ENCODE measurements around the gene PRADC1.
"Not testable (repeated sequence)": the region's sequence is repeated elsewhere in the genome, so short reads cannot be mapped to it uniquely, and the experiment has no call there.

The PRADC1 gene

GRCh38 chr2:73233154-73233931, at the start of gene PRADC1:
TSS of gene PRADC1 (minus strand) at chr2:73233239. CDS start at chr2:73233160, 79 bp downstream.
- peak; percentile 90 for DNase-seq (ENCODE audit: low read depth)

- DNase-seq (ENCODE audit: low read depth), result no peak
Observed at GRCh38 chr2:73281244-73281643, 48.2 kb upstream of the PRADC1 start.

DNA sequence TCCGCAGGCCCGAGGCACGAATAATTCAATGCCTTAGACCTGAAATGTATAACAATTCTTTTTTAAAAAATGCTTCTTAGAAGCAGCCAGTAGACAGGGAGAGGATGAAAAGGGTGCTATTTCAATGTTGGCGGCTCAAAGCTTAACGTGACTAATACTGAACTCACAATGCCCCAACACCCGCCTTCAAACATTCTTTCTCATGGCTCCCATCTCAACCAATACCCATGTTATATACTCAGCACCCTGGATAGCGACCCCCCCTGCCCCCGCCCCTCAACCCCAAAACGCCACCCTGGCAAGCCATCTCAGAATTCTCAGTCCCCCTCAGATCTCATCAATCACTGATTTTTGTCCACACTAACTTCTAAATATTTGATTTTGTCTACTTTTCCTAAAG, 46.8 kb upstream of the PRADC1 start:
- no peak for DNase-seq (ENCODE audit: low read depth)

- DNase-seq (ENCODE audit: low read depth), result no peak
Observed at GRCh38 chr2:73272270-73272669, 39.2 kb upstream of the PRADC1 start.

GRCh38 chr2:73269686-73270465, 36.8 kb upstream of the PRADC1 start:
- DNase-seq (ENCODE audit: low read depth), result no peak

DNA sequence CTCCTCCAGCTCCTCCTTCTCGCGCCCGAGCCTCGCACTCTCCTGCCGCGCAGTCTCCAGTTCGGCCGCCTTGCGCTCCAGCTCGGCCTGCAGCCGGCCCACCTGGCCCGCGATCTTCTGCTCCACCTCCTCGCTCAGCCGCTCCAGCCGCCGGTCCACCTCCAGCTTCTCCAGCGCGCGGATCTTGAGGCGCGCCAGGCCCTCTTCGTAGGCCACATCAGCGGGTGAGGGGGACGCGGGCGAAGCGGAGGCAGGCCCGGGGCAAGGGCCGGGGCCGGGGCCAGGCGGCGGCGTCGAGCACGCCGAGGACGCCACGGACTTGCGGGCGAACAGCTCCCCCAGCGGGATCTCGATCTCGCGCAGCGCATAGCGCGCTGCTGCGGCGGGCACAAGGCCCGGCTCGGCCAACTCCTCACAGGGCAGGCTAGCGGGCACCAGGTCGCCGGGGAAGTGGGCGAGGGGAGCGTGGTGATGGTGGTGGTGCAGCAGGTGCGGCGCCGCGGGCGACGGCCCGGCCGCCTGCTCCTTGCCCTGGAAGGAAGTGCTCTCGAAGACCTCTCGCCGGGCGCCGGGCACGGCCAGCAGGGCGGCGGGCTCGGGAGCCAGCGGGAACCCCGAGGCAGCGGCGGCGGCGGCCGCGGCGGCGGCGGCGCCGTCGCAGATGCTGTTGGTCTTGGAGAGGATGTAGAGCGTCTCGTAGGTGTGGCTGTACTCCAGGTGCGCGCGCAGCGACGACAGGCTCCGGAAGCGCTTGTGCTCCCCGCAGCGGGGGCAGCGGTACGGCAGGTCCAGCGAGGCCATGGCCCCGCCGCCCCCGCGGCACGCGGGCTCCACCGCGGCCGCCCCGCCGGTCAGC, 36.0 kb upstream of the PRADC1 start:
- DNase-seq (ENCODE audit: low read depth), result peak; percentile 60

DNA sequence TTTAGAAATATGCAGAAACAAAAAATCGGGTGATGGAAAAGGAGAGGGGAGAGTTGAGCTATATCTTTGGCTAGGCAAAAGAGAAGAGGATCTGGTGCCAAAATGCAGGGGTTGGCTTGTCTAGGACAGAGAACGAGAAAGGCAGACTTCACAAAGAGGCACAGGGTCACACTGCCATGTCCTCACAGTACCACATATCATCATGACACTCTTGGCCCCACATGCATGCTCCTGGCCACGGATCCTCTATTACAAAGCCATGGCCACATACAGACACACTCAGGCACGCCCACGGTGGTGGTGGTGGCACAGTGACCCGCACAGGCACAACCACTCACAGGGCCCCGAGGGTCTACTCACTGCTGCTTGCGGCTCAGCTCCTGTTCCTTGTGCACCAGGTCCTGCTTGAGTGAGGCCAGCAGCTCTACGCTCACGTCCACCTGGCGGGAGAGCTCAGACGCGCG, 35.4 kb upstream of the PRADC1 start:
- no peak for DNase-seq (ENCODE audit: low read depth)

DNA sequence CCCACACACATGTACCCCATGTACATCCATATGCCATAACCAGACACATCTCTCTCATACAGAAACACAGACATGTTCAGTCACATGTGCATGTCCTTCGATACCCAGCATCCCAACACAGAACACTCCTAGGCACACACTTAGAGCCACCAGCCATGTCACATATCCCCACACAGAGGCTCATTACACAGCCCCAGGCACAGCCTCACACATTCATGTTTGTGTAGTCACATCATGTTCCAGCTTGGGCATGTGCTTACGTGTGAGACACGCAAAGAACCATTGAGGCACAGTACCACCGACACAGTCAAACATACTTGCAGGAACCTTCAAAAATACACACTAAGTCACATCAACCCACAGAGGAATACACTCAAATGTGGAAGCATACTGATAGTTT, 34.0 kb upstream of the PRADC1 start:
- DNase-seq (ENCODE audit: low read depth), result no peak

- DNase-seq (ENCODE audit: low read depth), result no peak
Observed at GRCh38 chr2:73266061-73266901, 33.2 kb upstream of the PRADC1 start.

DNA sequence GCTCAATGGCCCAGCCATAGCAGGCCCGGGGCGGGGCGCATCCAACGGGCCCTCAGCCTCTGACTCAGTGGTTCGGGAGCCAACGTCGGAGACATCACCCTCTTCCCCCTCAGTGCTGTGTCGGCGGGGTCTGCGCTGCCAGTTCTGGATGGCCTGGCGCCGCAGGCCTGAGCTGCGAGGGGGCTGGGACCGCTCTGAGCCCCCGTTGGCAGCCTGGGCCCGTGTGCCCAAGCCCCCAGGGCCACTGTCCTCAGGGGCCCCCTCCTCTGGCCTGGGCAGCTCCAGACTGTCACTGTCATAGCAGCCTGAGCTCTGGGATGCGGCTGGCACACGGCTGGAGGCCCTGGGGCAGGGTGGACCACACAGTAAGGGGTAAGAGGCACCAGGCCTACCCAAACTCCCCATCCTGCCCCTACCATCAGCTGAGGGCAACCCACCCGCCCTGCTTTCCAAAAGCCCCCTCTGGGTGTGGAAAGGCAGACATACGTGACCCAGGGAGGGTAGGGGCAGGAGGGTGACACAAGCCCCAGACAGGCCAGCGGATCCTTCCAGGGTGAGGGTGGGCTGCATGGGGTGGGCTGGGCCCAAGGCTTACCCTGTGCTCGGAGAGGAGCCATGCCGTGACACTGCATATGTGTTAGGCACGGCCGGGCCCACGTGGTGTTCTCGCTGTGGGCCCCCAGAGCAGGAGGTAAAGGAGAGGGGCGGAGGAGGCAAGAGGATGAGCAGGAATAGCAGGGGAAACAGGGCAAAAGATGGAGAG, 32.4 kb upstream of the PRADC1 start:
- no peak for DNase-seq (ENCODE audit: low read depth)

DNA sequence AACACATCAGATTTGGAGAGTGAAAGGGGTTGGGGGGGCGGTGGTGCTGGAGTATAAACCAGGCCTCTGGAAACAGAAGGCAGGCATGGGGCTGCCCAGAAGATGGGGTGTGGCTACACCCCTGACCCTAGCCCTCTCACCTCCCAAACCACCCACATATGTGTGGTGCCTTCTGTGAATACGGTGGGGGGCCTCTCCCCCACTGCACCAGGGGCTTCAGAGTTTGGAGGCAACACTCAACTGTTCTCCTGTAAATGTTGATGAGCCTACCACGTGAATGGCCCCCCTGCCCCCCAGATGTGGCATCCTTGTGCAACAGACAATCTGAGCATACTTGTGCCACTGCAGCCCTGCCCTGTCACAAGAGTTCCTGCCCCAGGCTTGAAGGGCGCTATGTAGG, 31.7 kb upstream of the PRADC1 start:
- DNase-seq (ENCODE audit: low read depth), result no peak

GRCh38 chr2:73264332-73264606, 31.2 kb upstream of the PRADC1 start:
- no peak for DNase-seq (ENCODE audit: low read depth)

DNA sequence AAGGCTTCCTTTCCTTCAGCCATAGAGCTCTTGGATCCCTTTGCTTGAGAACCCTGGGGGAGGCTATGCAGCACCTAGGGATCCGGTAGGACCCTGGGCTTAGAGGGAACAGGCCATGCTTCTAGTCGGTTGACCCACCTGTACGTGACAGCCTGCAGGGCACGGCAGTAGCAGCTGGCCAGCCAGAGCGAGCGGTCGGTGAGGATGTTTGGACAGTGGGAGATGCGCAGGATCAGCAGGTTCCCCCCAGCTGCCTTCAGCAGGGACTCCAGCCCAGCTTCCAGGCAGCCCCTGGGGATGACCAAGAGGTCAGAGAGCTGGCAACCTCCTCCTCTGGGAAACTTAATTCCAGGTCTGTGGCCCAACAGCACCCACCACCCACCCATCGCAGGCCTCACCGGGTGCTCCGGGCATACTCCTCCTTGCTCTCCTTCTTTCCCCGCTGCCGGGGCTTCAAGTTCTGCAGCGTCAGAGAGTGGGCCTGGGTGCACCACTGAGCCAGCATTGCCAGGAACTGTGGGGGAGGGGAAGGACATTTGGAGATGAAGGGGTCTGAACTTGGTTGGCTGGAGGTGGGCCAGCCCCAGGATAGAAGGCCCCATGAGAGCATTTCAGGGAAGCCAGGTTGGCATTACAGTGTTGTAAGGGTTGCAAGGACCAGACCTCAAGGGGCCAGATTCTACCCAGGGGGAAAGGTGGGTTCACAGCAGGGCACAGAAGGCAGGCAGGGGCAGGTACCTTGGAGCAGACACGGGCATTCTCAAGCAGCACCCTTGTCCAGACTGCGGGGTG, 30.7 kb upstream of the PRADC1 start:
- no peak for DNase-seq (ENCODE audit: low read depth)

DNA sequence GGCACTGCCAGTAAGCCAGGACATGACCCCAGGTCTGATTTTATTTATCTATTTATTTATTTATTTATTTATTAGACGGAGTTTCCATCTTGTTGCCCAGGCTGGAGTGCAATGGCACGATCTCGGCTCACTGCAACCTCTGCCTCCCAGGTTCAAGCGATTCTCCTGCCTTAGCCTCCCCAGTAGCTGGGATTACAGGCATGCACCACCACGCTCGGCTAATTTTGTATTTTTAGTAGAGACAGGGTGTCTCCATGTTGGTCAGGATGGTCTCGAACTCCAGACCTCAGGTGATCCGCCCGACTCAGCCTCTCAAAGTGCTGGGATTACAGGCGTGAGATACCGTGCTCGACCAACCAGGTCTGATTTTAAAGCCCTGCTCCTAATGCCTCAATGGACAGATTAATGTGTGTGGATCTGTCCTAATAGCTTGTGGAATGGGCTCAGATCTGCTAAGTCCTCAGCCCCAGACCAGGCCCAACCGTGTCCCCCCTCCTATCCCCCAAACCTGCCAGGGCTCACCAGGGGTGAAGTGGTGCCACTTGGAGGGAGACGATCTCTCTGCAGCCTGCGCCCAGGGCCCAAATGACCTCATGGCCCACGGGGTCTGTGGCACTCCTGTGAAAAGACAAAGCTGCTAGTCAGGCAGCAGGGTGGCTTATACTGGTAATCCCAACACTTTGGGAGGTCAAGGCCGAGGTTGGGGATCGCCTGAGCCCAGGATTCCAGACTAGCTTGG, 29.8 kb upstream of the PRADC1 start:
- DNase-seq (ENCODE audit: low read depth), result not testable (repeated sequence)

DNA sequence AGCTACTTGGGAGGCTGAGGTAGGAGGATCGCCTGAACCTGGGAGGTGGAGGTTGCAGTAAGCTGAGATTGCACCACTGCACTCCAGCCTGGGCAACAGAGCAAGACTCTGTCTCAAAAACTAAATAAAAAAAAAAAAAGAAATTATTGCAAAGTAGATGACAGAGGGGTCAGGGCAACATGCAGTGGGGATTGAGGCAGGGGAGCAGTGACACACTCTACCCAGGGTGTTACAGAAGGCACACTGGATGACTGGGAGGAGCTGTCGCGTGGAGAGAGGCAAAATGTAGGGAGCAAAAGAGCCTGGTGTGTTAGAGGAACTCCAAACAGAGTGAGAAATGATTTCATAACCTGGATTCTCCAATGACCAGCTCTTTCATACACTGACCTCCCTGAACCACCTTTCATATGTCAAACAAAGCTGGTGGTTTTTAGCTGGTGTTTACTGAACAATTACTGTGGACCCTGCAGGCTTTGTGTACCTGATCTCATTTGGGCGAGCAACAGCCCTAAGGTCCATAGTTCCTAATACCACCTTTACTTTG, 29.1 kb upstream of the PRADC1 start:
- no peak for DNase-seq (ENCODE audit: low read depth)

GRCh38 chr2:73260338-73260984, 27.4 kb upstream of the PRADC1 start:
- no peak for DNase-seq (ENCODE audit: low read depth)

DNA sequence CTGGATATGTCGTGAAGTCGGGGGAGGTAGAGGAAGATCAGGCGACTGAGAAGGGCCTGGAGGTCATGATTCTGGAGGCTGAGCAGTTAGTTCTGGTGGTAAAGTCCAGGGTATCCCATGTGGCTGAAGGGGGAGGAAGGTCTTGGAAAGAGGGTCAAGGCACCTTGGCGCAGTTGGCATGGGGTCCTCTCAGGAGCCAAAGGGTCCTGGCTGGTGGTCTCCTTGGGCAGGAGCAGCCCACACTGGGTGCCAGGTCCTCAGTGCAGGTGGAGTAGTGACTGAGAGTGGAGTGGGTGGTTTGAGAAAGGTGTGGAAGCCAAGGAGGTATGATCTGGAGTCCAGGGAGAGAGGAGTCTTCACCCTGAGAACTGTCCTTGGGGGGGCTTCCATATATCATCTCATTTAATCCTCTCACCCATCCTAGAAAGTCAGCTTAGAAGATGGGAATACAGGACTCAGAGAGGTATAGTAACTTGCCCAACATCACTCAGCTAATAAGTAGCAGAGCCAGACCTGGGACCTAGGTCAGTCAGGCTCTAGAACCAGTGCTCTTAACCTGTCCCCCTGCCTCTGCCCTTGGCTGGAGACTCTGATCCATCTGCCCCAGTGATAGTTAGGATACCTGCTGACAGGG, 26.8 kb upstream of the PRADC1 start:
- DNase-seq (ENCODE audit: low read depth), result no peak

GRCh38 chr2:73259276-73259675, 26.2 kb upstream of the PRADC1 start:
- DNase-seq (ENCODE audit: low read depth), result no peak
